Mesendoderm (in vitro differentiated cells): ENCODE results near the gene ATP8B2.

Experiments used
- DNase-seq: peaks from one replicate; pipeline ENCODE4 v3.0.0; 2013
- H2AK5ac ChIP-seq: 2 replicates; pipeline ENCODE4 v1.6.1; 2013; ENCODE audit warnings: low read length, inconsistent platforms
- H2BK120ac ChIP-seq: 2 replicates; pipeline ENCODE4 v1.6.1; 2013; ENCODE audit warnings: low read depth, mild to moderate bottlenecking, low read length, moderate library complexity, mixed read lengths
- H2BK15ac ChIP-seq: replicated peaks from 2 replicates; pipeline ENCODE4 v1.6.1; 2013; ENCODE audit warnings: low read depth, mild to moderate bottlenecking, moderate library complexity
- H2BK5ac ChIP-seq: 2 replicates; pipeline ENCODE4 v1.6.1; 2013; ENCODE audit warnings: low read length, inconsistent platforms
- H3K18ac ChIP-seq: 2 replicates; pipeline ENCODE4 v1.6.1; 2013; ENCODE audit warnings: mild to moderate bottlenecking, low read length, mixed read lengths
- H3K23ac ChIP-seq: one replicate; pipeline ENCODE4 v1.6.1; 2013; ENCODE audit warnings: low read length
- H3K27ac ChIP-seq: 2 replicates; pipeline ENCODE4 v1.5.1; 2013; ENCODE audit warnings: low read depth, mild to moderate bottlenecking, inconsistent platforms, low read length, moderate library complexity
- H3K27me3 ChIP-seq: 2 replicates; pipeline ENCODE4 v1.6.1; 2013; ENCODE audit warnings: low read length, control low read depth, mild to moderate bottlenecking, inconsistent platforms; ENCODE audit not compliant: insufficient read depth, poor library complexity
- H3K36me3 ChIP-seq: 2 replicates; pipeline ENCODE4 v1.6.1; 2013; ENCODE audit warnings: low read length, inconsistent platforms; ENCODE audit not compliant: control insufficient read depth, insufficient read depth
- H3K4ac ChIP-seq: one replicate; pipeline ENCODE4 v1.6.1; 2013; ENCODE audit warnings: low read depth, mild to moderate bottlenecking, low read length, moderate library complexity
- H3K4me1 ChIP-seq: 2 replicates; pipeline ENCODE4 v1.6.1; 2013; ENCODE audit warnings: low read depth, low read length, inconsistent platforms; ENCODE audit not compliant: control insufficient read depth
- H3K4me2 ChIP-seq: 2 replicates; pipeline ENCODE4 v1.6.1; 2013; ENCODE audit warnings: low read length
- H3K4me3 ChIP-seq: 2 replicates; pipeline ENCODE4 v1.5.1; 2013; ENCODE audit warnings: mild to moderate bottlenecking, low read length
- H3K56ac ChIP-seq: one replicate; pipeline ENCODE4 v1.6.1; 2013; ENCODE audit warnings: low read length
- H3K79me1 ChIP-seq: 2 replicates; pipeline ENCODE4 v1.6.1; 2013; ENCODE audit warnings: low read length, inconsistent platforms
- H3K79me2 ChIP-seq: 2 replicates; pipeline ENCODE4 v1.6.1; 2013; ENCODE audit warnings: mild to moderate bottlenecking, low read length; ENCODE audit not compliant: control insufficient read depth, insufficient read depth
- H3K9ac ChIP-seq: 2 replicates; pipeline ENCODE4 v1.6.1; 2013; ENCODE audit warnings: low read length, inconsistent platforms
- H4K5ac ChIP-seq: one replicate; pipeline ENCODE4 v1.6.1; 2013; ENCODE audit warnings: low read length
- H4K8ac ChIP-seq: one replicate; pipeline ENCODE4 v1.6.1; 2013; ENCODE audit warnings: low read depth, mild to moderate bottlenecking, control low read depth, low read length, moderate library complexity
- WGBS: extraction: QIAGEN DNeasy Blood & Tissue Kit; methylation state at CpG from one replicate; pipeline ENCODE4 v1.1.7; 2013; ENCODE audit warnings: low lambda C conversion rate, missing lambda C conversion rate; ENCODE audit not compliant: insufficient coverage; ENCODE audit errors: extremely low coverage; 5-methylcytosine and 5-hydroxymethylcytosine counted together

Gene ATP8B2

DNA sequence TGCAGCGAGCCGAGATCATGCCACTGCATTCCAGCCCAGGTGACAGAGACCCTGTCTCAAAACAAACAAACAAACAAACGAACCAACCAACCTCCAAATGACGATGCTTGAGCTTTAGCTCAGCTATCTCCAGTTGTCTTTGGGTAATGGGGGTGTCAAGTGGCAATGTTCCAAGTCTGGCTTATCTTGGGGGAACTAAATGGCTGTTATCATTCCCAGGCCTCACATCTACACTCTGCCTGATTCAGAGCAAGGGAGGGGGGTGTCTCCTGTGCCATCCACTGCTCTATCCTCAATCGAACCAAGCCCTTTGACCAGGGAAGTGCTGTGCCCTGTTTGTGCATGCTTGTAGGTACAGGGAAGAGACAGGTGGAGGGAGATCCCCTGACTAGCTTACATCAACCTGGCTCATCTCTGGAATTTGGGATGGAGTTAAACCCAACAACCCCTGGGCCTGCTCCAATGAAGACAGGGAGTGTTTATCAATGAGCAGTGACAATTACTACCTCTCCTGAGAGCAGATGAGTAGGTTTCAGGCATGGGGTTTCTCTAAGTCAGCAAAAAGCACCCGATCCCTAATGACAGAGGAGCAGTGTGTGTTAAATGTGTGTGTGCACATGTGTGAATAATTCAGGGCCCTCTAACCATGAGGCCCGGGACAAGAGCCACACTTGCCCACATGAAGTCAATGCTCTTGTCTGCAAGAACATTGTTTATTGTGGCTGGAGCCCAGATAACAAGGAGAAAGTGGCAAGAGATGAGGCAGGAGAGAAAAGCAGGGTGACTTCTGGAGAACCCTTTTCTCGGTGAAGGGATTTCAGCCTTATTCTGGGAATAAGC is 59.5 kb downstream of the ATP8B2 start:
- Histone ChIP-seq H3K56ac (no peak overlapping the region), H3K27ac (no peak overlapping the region), H2AK5ac (no peak overlapping the region), H2BK15ac (no peak overlapping the region), H3K79me2 (no peaks in the 10 kb centered on the region), H3K4me1 (no peaks in the 10 kb centered on the region), H3K79me1 (no peaks in the 10 kb centered on the region), H4K8ac (no peak overlapping the region), H3K4ac (no peak overlapping the region), H3K4me3 (no peak overlapping the region), H3K9ac (no peak overlapping the region), H3K18ac (no peak overlapping the region), H3K36me3 (no peaks in the 10 kb centered on the region), H2BK5ac (no peak overlapping the region), H2BK120ac (no peak overlapping the region), H3K23ac (no peak overlapping the region), H3K4me2 (no peak overlapping the region), H4K5ac (no peak overlapping the region), H3K27me3 (no peaks in the 10 kb centered on the region)
- no CpG with 5 or more reads among the region's 8 CpGs for WGBS
- DNase-seq, result peak; percentile 53

DNA sequence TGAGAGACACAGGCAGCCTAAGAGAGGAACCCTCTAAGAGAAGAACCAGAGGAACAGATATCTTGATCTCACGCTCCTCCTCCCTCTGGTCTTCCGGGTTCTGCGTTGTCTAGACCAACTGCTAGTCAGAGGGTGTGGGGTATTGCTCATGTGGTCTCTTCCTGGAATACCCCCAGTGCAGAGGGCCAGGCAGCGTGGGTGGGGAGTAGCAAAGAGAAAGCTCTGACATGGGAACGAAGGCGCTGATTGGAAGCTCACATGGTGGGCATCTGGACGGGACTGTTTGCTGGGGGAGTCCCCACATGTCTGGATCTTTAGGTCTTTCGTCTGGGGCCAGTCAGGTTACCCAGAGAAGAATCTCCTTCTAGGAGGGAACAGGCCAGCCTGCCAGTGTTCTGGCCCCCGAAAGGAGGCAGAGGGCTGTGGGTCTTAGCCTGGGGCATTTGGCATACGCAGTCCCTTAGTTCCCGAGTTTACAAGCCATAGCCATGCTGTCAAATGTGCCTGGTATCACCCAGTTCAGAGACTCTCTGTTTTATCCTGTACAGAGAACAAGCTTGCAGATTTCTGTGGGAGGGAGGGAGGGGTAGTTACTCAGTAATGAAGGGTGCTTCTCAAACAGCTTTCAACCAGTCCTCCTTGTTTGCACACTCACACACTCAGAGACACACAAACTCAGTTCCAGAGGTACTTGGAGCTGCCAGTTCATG is 61.5 kb downstream of the ATP8B2 start:
- Histone ChIP-seq H3K18ac (no peak overlapping the region), H3K9ac (no peak overlapping the region), H4K5ac (no peak overlapping the region), H3K4me3 (no peak overlapping the region), H3K56ac (peak overlapping the region; percentile 42), H4K8ac (no peak overlapping the region), H2BK120ac (no peak overlapping the region), H2AK5ac (no peak overlapping the region), H3K4me2 (no peak overlapping the region), H3K27ac (no peak overlapping the region), H3K27me3 (no peaks in the 10 kb centered on the region), H3K23ac (no peak overlapping the region), H3K4ac (no peak overlapping the region), H2BK5ac (no peak overlapping the region), H3K36me3 (no peaks in the 10 kb centered on the region), H3K4me1 (no peaks in the 10 kb centered on the region), H3K79me2 (no peaks in the 10 kb centered on the region), H3K79me1 (no peaks in the 10 kb centered on the region), H2BK15ac (no peak overlapping the region)
- no peak for DNase-seq
- no CpG with 5 or more reads among the region's 11 CpGs for WGBS

DNA sequence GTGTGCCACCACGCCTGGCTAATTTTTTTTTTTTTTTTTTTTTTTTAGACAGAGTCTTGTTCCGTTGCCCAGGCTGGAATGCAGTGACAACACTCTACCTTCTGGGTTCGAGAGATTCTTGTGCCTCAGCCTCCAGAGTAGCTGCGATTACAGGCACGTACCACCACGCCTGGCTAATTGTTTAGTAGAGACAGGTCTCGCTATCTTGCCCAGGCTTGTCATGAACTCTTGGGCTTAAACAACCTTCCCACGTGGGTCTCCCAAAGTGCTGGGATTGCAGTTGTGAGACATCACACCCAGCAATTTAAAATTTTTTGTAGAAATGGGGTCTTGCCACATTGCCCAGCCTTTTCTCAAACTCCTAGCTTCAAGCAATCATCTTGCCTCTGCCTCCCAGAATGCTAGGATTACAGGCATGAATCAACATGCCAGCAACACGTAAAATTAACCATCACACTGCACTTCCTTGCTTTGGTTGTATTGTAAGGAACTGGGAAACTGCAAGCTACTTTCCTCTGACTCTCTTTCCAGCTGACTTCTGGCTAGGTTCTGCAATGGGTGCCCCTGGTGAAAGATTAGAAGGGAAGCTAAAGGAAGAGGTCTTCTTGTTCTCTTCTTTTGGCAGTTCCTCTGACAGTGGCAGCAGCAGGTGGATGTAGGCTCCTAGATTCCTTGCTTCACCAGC is 65.9 kb downstream of the ATP8B2 start:
- H3K36me3 ChIP-seq, result no peaks in the 10 kb centered on the region
- H3K4me3 ChIP-seq, result no peak overlapping the region
- no peak overlapping the region for H3K4ac ChIP-seq
- no peak overlapping the region for H3K27ac ChIP-seq
- H4K5ac ChIP-seq, result no peak overlapping the region
- no peak overlapping the region for H2AK5ac ChIP-seq
- no peaks in the 10 kb centered on the region for H3K4me1 ChIP-seq
- no peak for DNase-seq
- H2BK5ac ChIP-seq, result no peak overlapping the region
- H2BK120ac ChIP-seq, result no peak overlapping the region
- no peaks in the 10 kb centered on the region for H3K27me3 ChIP-seq
- H3K79me1 ChIP-seq, result no peaks in the 10 kb centered on the region
- no peak overlapping the region for H3K18ac ChIP-seq
- H4K8ac ChIP-seq, result no peak overlapping the region
- WGBS, result no CpG with 5 or more reads among the region's 9 CpGs
- no peak overlapping the region for H3K23ac ChIP-seq
- no peak overlapping the region for H3K4me2 ChIP-seq
- no peak overlapping the region for H2BK15ac ChIP-seq
- no peak overlapping the region for H3K9ac ChIP-seq
- H3K56ac ChIP-seq, result peak overlapping the region; percentile 34
- H3K79me2 ChIP-seq, result no peaks in the 10 kb centered on the region

DNA sequence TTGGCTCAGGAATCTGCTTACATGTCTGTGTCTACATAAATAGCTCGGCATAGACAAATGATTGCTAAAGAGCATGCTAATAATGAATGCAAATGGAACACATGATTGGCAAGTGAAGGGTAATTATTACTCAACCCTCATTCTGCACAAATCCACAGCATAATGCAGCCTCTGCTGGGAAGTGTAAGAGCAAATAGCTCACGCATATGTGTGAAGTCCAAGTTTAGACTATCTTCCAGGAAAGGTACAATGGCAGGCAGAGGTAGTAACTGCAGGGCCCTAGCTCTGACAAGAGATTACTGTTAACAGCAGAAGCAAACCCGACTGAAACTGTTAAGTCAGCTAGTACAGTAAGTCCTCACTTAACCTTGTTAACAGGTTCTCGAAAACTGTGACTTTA is 72.8 kb downstream of the ATP8B2 start:
- no peaks in the 10 kb centered on the region for H3K27me3 ChIP-seq
- no peak for DNase-seq
- H4K5ac ChIP-seq, result no peak overlapping the region
- WGBS, result no CpG with 5 or more reads among the region's 4 CpGs
- no peaks in the 10 kb centered on the region for H3K79me1 ChIP-seq
- H4K8ac ChIP-seq, result no peak overlapping the region
- no peak overlapping the region for H2BK15ac ChIP-seq
- no peak overlapping the region for H3K4me2 ChIP-seq
- H3K79me2 ChIP-seq, result no peaks in the 10 kb centered on the region
- no peak overlapping the region for H3K4ac ChIP-seq
- no peak overlapping the region for H3K4me3 ChIP-seq
- no peaks in the 10 kb centered on the region for H3K36me3 ChIP-seq
- H2BK120ac ChIP-seq, result no peak overlapping the region
- no peak overlapping the region for H2AK5ac ChIP-seq
- no peaks in the 10 kb centered on the region for H3K4me1 ChIP-seq
- no peak overlapping the region for H2BK5ac ChIP-seq
- H3K9ac ChIP-seq, result no peak overlapping the region
- no peak overlapping the region for H3K23ac ChIP-seq
- no peak overlapping the region for H3K18ac ChIP-seq
- no peak overlapping the region for H3K27ac ChIP-seq
- H3K56ac ChIP-seq, result no peak overlapping the region

DNA sequence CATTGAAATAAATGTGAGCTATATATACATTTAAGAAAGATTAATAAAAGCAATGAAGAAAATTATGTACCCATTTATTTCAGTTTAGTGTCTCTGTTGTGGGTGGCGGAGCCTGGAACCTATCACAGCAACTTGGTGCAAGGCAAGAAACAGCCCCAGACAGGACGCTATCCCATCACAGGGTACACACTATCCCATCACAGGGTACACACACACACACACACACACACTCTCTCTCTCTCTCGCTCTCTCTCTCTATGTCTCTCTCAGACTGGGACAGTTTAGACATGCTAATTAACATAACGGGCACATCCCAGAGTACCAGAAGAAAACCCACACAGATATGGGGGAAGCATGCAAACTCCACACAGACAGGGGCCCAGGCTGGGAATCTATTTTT is 73.4 kb downstream of the ATP8B2 start:
- no peaks in the 10 kb centered on the region for H3K36me3 ChIP-seq
- no peak overlapping the region for H4K5ac ChIP-seq
- H2BK5ac ChIP-seq, result no peak overlapping the region
- H3K4ac ChIP-seq, result no peak overlapping the region
- no peak overlapping the region for H3K9ac ChIP-seq
- no peak overlapping the region for H2BK15ac ChIP-seq
- no peaks in the 10 kb centered on the region for H3K79me1 ChIP-seq
- no peak overlapping the region for H3K27ac ChIP-seq
- H3K56ac ChIP-seq, result no peak overlapping the region
- no peak overlapping the region for H3K18ac ChIP-seq
- no peak overlapping the region for H3K4me2 ChIP-seq
- no peaks in the 10 kb centered on the region for H3K4me1 ChIP-seq
- no peak for DNase-seq
- H3K79me2 ChIP-seq, result no peaks in the 10 kb centered on the region
- H3K4me3 ChIP-seq, result no peak overlapping the region
- no peak overlapping the region for H3K23ac ChIP-seq
- H2AK5ac ChIP-seq, result no peak overlapping the region
- H4K8ac ChIP-seq, result no peak overlapping the region
- H2BK120ac ChIP-seq, result no peak overlapping the region
- H3K27me3 ChIP-seq, result no peaks in the 10 kb centered on the region
- no CpG with 5 or more reads among the region's 4 CpGs for WGBS
